Vagina (tissue), 2 donors: ENCODE results near the gene CD47.

Experiments
- POLR2A ChIP-seq, 2 donors: fragments of 450-650 bp; IDR thresholded peaks; one replicate each; pipeline ENCODE4 v1.6.1; 2017; ENCODE audit warnings: antibody characterized with exemption in 2 of 2, mild to moderate bottlenecking in 2 of 2, moderate library complexity in 2 of 2
- TF ChIP-seq, protein P1 (sequence below), 3 experiments: fragments of 450-650 bp in 2 of 3; fragments of 200-600 bp in 1 of 3; sonication (generic) in 1 of 3; IDR thresholded peaks; one replicate each; pipeline ENCODE4 v1.5.1; 2017 to 2019; ENCODE audit warnings: antibody characterized with exemption in 3 of 3, mild to moderate bottlenecking in 2 of 3, moderate library complexity in 2 of 3

DNA sequence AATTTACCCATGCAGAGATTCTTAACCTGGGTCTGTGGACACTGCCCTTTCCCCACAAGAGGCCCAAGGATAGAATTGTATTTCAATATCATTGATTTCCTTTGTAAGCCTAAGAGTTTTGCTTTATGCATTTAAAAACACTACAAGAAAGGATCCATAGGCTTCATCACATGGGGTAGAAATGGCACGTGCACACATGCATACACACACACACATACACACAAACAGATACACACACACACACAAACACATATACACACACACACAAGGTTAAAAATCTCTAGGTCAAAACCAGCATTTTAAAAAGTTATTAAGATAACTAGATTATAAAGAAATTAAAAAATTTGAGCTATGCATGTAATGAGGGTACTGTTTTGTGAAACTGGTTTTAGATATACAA, 35.5 kb upstream of the CD47 start:
- TF ChIP-seq, protein P1, sequence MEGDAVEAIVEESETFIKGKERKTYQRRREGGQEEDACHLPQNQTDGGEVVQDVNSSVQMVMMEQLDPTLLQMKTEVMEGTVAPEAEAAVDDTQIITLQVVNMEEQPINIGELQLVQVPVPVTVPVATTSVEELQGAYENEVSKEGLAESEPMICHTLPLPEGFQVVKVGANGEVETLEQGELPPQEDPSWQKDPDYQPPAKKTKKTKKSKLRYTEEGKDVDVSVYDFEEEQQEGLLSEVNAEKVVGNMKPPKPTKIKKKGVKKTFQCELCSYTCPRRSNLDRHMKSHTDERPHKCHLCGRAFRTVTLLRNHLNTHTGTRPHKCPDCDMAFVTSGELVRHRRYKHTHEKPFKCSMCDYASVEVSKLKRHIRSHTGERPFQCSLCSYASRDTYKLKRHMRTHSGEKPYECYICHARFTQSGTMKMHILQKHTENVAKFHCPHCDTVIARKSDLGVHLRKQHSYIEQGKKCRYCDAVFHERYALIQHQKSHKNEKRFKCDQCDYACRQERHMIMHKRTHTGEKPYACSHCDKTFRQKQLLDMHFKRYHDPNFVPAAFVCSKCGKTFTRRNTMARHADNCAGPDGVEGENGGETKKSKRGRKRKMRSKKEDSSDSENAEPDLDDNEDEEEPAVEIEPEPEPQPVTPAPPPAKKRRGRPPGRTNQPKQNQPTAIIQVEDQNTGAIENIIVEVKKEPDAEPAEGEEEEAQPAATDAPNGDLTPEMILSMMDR (IDR thresholded peaks at IDR 0.05), result no peak
- no peak for TF ChIP-seq POLR2A (IDR thresholded peaks at IDR 0.05)
